ENCODE results near the gene DTX4. TPM values are rescaled to one million over a fixed set of nuclear protein-coding genes. Genes with fewer than 3 reads are reported as not detected.

The DTX4 gene
- total RNA-seq, 1 donor from 2014 or later = 79.2 TPM

GRCh38 chr11:59225017-59225416, 53.1 kb downstream of the DTX4 start:
- TF ChIP-seq CTCF (conservative IDR thresholded peaks at IDR 0.05) = no peak
- no peaks in the 10 kb centered on the region for H3K4me1 Mint-ChIP-seq (ENCODE audit: unreplicated experiment)
- peaks cover 5% of the 10 kb centered on the region for H3K27me3 Mint-ChIP-seq
- H3K27ac Mint-ChIP-seq = no peak overlapping the region
- no peaks in the 10 kb centered on the region for H3K36me3 Mint-ChIP-seq
- no peak for DNase-seq (ENCODE audit: extremely low spot score, unreplicated experiment)
- no peak overlapping the region for H3K4me3 Mint-ChIP-seq
- H3K9me3 Mint-ChIP-seq = no peaks in the 10 kb centered on the region

GRCh38 chr11:59226396-59226795, 54.5 kb downstream of the DTX4 start:
- Mint-ChIP-seq H3K27ac (no peak overlapping the region), H3K27me3 (peaks cover 5% of the 10 kb centered on the region), H3K36me3 (no peaks in the 10 kb centered on the region), H3K9me3 (peaks cover 5% of the 10 kb centered on the region), H3K4me1 (ENCODE audit: unreplicated experiment) (no peaks in the 10 kb centered on the region), H3K4me3 (no peak overlapping the region)
- no peak for DNase-seq (ENCODE audit: extremely low spot score, unreplicated experiment)
- TF ChIP-seq CTCF (conservative IDR thresholded peaks at IDR 0.05) = no peak

GRCh38 chr11:59240322-59240721, 68.4 kb downstream of the DTX4 start:
- Mint-ChIP-seq H3K36me3 (no peaks in the 10 kb centered on the region), H3K27me3 (no peaks in the 10 kb centered on the region), H3K4me3 (no peak overlapping the region), H3K4me1 (ENCODE audit: unreplicated experiment) (no peaks in the 10 kb centered on the region), H3K27ac (no peak overlapping the region), H3K9me3 (no peaks in the 10 kb centered on the region)
- DNase-seq (ENCODE audit: extremely low spot score, unreplicated experiment) = no peak
- no peak for TF ChIP-seq CTCF (conservative IDR thresholded peaks at IDR 0.05)

- Mint-ChIP-seq H3K36me3 (no peaks in the 10 kb centered on the region), H3K27ac (no peak overlapping the region), H3K4me3 (no peak overlapping the region), H3K9me3 (no peaks in the 10 kb centered on the region), H3K4me1 (ENCODE audit: unreplicated experiment) (no peaks in the 10 kb centered on the region), H3K27me3 (peaks cover 4% of the 10 kb centered on the region)
- DNase-seq (ENCODE audit: extremely low spot score, unreplicated experiment) = no peak
- TF ChIP-seq CTCF (conservative IDR thresholded peaks at IDR 0.05) = no peak
Measured at GRCh38 chr11:59243633-59244032, 71.7 kb downstream of the DTX4 start.

GRCh38 chr11:59247531-59248227, 75.7 kb downstream of the DTX4 start:
- no peak for DNase-seq (ENCODE audit: extremely low spot score, unreplicated experiment)
- H3K9me3 Mint-ChIP-seq = no peaks in the 10 kb centered on the region
- no peak overlapping the region for H3K4me3 Mint-ChIP-seq
- H3K27ac Mint-ChIP-seq = no peak overlapping the region
- peaks cover 4% of the 10 kb centered on the region for H3K27me3 Mint-ChIP-seq
- TF ChIP-seq CTCF (conservative IDR thresholded peaks at IDR 0.05) = no peak
- H3K36me3 Mint-ChIP-seq = no peaks in the 10 kb centered on the region
- no peaks in the 10 kb centered on the region for H3K4me1 Mint-ChIP-seq (ENCODE audit: unreplicated experiment)

Measured in type B pancreatic cell (in vitro differentiated cells).